Keratinocyte (primary cell): ENCODE results near the gene AP5Z1. TPM values are rescaled to one million over a fixed set of nuclear protein-coding genes. Genes with fewer than 3 reads are reported as not detected.

Experiments used
- DNase-seq: peaks from one replicate; pipeline ENCODE4 v3.0.0-alpha.2; 2011; ENCODE audit warnings: low read depth, missing footprints, low spot score
- FAIRE-seq: peaks from 2 replicates; lab custom pipeline; 2011; peaks lifted over from hg19 to GRCh38; lab: Jason Lieb, UNC
- H2AFZ ChIP-seq: 2 replicates; pipeline ENCODE4 v1.6.0; 2012; ENCODE audit warnings: low read length, control low read depth, inconsistent platforms; ENCODE audit not compliant: control insufficient read depth
- H3K27ac ChIP-seq: 2 replicates; pipeline ENCODE4 v1.5.1; 2011; ENCODE audit warnings: low read length; ENCODE audit not compliant: control insufficient read depth, insufficient read depth
- H3K27me3 ChIP-seq: 3 replicates; pipeline ENCODE4 v1.6.0; 2011; ENCODE audit warnings: low read length; ENCODE audit not compliant: control insufficient read depth, insufficient read depth; ENCODE audit errors: extremely low read depth
- H3K36me3 ChIP-seq, 2 experiments: 2 replicates in 1 of 2; 3 replicates in 1 of 2; pipeline ENCODE4 v1.5.1; 2011; ENCODE audit warnings: low read length in 2 of 2, mild to moderate bottlenecking in 1 of 2; ENCODE audit not compliant: control insufficient read depth in 2 of 2, insufficient read depth in 2 of 2; ENCODE audit errors: extremely low read depth in 1 of 2
- H3K4me1 ChIP-seq: 3 replicates; pipeline ENCODE4 v1.5.1; 2011; ENCODE audit warnings: low read length; ENCODE audit not compliant: control insufficient read depth, insufficient read depth; ENCODE audit errors: extremely low read depth
- H3K4me2 ChIP-seq: 3 replicates; pipeline ENCODE4 v1.6.0; 2011; ENCODE audit warnings: low read depth, low read length; ENCODE audit not compliant: control insufficient read depth, insufficient read depth; ENCODE audit errors: extremely low read depth
- H3K4me3 ChIP-seq, 3 experiments: fragments of 200-600 bp in 1 of 3; sonication (generic) in 1 of 3; 2 replicates in 2 of 3; 3 replicates in 1 of 3; pipeline ENCODE4 v1.5.1; 2011 to 2016; ENCODE audit warnings: low read length in 3 of 3, mild to moderate bottlenecking in 3 of 3, control low read depth in 2 of 3, inconsistent platforms in 1 of 3, low read depth in 1 of 3, mixed read lengths in 1 of 3, mixed run types in 1 of 3, moderate library complexity in 1 of 3; ENCODE audit not compliant: control insufficient read depth in 2 of 3, insufficient read depth in 2 of 3; ENCODE audit errors: extremely low read depth in 1 of 3
- H3K79me2 ChIP-seq: 2 replicates; pipeline ENCODE4 v1.6.0; 2012; ENCODE audit warnings: low read length; ENCODE audit not compliant: control insufficient read depth, insufficient read depth
- H3K9ac ChIP-seq: 3 replicates; pipeline ENCODE4 v1.6.0; 2011; ENCODE audit warnings: low read length; ENCODE audit not compliant: control insufficient read depth, insufficient read depth; ENCODE audit errors: extremely low read depth
- H3K9me1 ChIP-seq: 3 replicates; pipeline ENCODE4 v1.6.0; 2011; ENCODE audit warnings: low read length; ENCODE audit not compliant: control insufficient read depth, insufficient read depth; ENCODE audit errors: extremely low read depth
- H3K9me3 ChIP-seq: 2 replicates; pipeline ENCODE4 v1.5.1; 2012; ENCODE audit warnings: low read depth, low read length; ENCODE audit not compliant: control insufficient read depth
- H4K20me1 ChIP-seq: 3 replicates; pipeline ENCODE4 v1.6.0; 2011; ENCODE audit warnings: low read length; ENCODE audit not compliant: control insufficient read depth, insufficient read depth; ENCODE audit errors: extremely low read depth
- EZH2 ChIP-seq: IDR thresholded peaks from one replicate; pipeline ENCODE4 v1.6.1; 2012; ENCODE audit warnings: inconsistent platforms, mild to moderate bottlenecking, low read length, moderate library complexity
- dilution Hi-C: fragments of 300-500 bp; cut with MboI; formaldehyde crosslinking; loops from one replicate; pipeline ENCODE4 v1.7.0; 2020; ENCODE audit warnings: low sequenced_read_pairs; ENCODE audit not compliant: extremely low pct_ligation_motif_present
- polyA plus RNA-seq, 5 experiments: library from polyadenylated mRNA; depleted of rRNA in 3 of 5; stranded (reverse) in 3 of 5; stranded (forward) in 1 of 5; unstranded in 1 of 5; fragments of >200 nt; gene quantifications; 1 replicate in 1 of 5; 2 replicates in 3 of 5; 3 replicates in 1 of 5; pipeline versions ENCODE4 v1.2.1 to v1.2.3, GENCODE V29; 2011 to 2012; ENCODE audit warnings: missing spikeins in 2 of 5, low read depth in 1 of 5, low replicate concordance in 1 of 5
- TF ChIP-seq, protein P1 (sequence below), 3 experiments: IDR thresholded peaks in 1 of 3; conservative IDR thresholded peaks in 1 of 3; optimal IDR thresholded peaks in 1 of 3; 2 replicates in 2 of 3; 3 replicates in 1 of 3; pipeline versions ENCODE3 to v1.5.1; 2011; ENCODE audit warnings: low read length in 3 of 3, mild to moderate bottlenecking in 3 of 3, moderate library complexity in 2 of 3, control low read depth in 1 of 3, inconsistent platforms in 1 of 3; ENCODE audit not compliant: insufficient read depth in 2 of 3; ENCODE audit errors: extremely low read depth in 1 of 3

The AP5Z1 gene
- polyA plus RNA-seq, 1 donor (not counting 4 experiments of a cell fraction or from before 2014, with no cell fraction given) = 12.6 TPM

DNA sequence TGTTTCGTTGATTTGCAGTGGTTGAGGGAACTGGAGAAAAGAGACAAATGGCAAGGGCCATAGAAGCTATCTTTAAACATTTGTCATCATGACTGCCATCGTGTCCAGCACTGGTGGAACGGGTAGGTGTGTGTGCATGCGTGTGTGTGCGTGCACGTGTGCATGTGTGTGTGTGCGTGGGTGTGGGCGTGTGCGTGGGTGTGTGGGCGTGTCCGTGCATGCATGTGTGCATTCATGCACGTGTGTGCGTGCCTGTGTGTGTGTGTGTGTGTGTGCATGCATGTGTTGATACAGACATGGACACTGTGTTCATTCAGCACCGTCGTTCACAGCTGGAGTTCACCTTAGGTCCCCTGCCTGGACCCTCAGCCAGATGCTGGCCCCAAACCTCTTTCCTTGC, 38.1 kb upstream of the AP5Z1 start:
- Histone ChIP-seq H3K79me2 (peaks cover 67% of the 10 kb centered on the region), H3K4me3 (no peak overlapping the region), H3K27me3 (no peaks in the 10 kb centered on the region), H3K4me1 (no peaks in the 10 kb centered on the region), H3K9ac (no peak overlapping the region), H3K9me3 (no peaks in the 10 kb centered on the region), H2AFZ (no peak overlapping the region), H3K4me2 (no peak overlapping the region), H3K9me1 (no peaks in the 10 kb centered on the region), H4K20me1 (peaks cover 8% of the 10 kb centered on the region), H3K27ac (no peak overlapping the region), H3K36me3 (peaks cover 10 to 12% of the 10 kb centered on the region in 2 experiments)
- FAIRE-seq = no peak
- no peak for DNase-seq
- dilution Hi-C loops = no loop called here
- TF ChIP-seq, protein P1, sequence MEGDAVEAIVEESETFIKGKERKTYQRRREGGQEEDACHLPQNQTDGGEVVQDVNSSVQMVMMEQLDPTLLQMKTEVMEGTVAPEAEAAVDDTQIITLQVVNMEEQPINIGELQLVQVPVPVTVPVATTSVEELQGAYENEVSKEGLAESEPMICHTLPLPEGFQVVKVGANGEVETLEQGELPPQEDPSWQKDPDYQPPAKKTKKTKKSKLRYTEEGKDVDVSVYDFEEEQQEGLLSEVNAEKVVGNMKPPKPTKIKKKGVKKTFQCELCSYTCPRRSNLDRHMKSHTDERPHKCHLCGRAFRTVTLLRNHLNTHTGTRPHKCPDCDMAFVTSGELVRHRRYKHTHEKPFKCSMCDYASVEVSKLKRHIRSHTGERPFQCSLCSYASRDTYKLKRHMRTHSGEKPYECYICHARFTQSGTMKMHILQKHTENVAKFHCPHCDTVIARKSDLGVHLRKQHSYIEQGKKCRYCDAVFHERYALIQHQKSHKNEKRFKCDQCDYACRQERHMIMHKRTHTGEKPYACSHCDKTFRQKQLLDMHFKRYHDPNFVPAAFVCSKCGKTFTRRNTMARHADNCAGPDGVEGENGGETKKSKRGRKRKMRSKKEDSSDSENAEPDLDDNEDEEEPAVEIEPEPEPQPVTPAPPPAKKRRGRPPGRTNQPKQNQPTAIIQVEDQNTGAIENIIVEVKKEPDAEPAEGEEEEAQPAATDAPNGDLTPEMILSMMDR (optimal IDR thresholded peaks at IDR 0.05 in 1 of 3, IDR thresholded peaks at IDR 0.05 in 1 of 3, conservative IDR thresholded peaks at IDR 0.05 in 1 of 3; ENCODE audit: extremely low read depth in 1 of 3, insufficient read depth in 2 of 3, low read length in 3 of 3) = no peak
- TF ChIP-seq EZH2 = no peak

DNA sequence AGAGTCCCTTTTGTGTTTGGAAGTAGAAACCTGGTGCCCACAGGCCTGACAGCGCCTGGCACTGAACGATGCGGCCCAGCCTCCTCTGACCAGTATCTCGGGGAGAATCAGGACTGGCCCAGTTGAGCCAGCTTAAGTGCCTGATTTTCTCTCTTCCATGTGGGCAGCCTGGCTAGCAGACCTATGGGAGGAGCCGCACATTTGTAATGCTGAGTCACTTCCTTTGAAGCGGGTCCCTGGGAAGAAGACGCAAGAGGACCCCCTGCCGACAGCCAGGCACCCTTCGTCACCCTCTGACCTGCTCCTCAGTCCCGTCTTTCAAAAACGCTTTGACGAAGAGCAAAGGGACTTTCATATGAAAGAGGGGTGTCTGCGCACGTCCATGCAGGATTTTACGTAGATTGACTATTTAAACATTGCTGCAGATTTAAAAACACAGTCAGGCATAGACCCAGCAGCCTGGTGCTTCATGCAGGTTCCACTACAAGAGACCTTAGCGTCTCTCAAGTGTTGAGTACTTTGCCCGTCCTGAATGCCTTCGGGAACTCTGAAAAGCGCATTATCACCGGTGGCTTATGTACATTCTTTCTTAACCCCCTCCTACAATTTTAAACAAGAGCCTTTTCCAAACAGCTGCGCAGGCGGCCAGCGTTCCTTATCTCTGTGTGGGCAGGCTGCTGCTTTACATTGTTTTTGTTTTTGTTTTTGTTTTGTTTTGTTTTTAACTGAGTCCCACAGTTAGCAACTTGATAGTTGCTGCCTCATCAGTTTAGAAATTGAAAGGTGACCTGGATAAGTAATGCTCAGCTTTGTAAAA, 36.5 kb upstream of the AP5Z1 start:
- Histone ChIP-seq H2AFZ (no peak overlapping the region), H3K9me3 (no peaks in the 10 kb centered on the region), H3K4me3 (no peak overlapping the region), H3K27ac (no peak overlapping the region), H3K36me3 (peaks cover 10 to 16% of the 10 kb centered on the region in 2 experiments), H4K20me1 (peaks cover 8% of the 10 kb centered on the region), H3K4me2 (no peak overlapping the region), H3K27me3 (no peaks in the 10 kb centered on the region), H3K9me1 (no peaks in the 10 kb centered on the region), H3K79me2 (peaks cover 57% of the 10 kb centered on the region), H3K9ac (no peak overlapping the region), H3K4me1 (peaks cover 6% of the 10 kb centered on the region)
- dilution Hi-C loops = no loop called here
- TF ChIP-seq EZH2 = no peak
- DNase-seq (no peak), FAIRE-seq (no peak)
